Erythroblast (primary cell): ENCODE data around the gene RPUSD1.

Experiments used
- DNase-seq, 2 experiments: peaks; one replicate each; lab custom pipeline; 2025; lab: John Stamatoyannopoulos, UW
- GATA1 ChIP-seq: IDR thresholded peaks from 2 replicates; pipeline ENCODE4 v1.6.1; 2011; ENCODE audit warnings: low read depth, mild to moderate bottlenecking, control low read depth, low read length, moderate library complexity
- POLR2A ChIP-seq: IDR thresholded peaks from 2 replicates; pipeline ENCODE4 v1.6.1; 2011; ENCODE audit warnings: mild to moderate bottlenecking, low read length

RPUSD1 gene

GRCh38 chr16:788399-789126 is 382 bp upstream of the RPUSD1 start, which contains the start of gene CHTF18:
TSS of gene CHTF18 (plus strand) at chr16:788620. CDS start at chr16:788685, 65 bp downstream.
- peak; percentile 96 to 98 for DNase-seq
- TF ChIP-seq POLR2A (peak; percentile 39), GATA1 (no peak)

- TF ChIP-seq POLR2A (no peak), GATA1 (no peak)
- DNase-seq: no peak
These were observed 737 bp downstream of the RPUSD1 start for GRCh38 chr16:787321-787966.

GRCh38 chr16:785563-786535 is 2.3 kb downstream of the RPUSD1 start:
- DNase-seq: peak; percentile 73 to 84
- no peak for TF ChIP-seq POLR2A
- no peak for TF ChIP-seq GATA1

DNA sequence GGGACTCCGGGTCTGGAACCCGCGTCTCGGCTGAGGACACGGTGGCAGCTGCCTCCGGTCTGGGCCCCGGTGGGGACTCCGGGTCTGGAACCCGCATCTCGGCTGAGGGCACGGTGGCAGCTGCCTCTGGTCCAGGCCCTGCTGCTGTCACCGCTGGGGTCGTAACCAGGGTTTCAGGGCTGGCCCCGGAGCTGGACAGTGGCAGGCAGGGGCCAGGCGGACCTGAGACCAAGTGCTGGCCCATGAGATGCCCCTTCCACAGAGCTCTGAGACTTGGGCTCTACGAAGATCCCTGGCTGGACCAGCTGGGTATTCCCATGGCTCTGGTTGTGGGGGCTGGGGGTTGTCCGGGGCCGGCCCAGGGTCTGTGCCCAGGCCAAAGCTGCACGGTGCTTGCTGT is 3.8 kb downstream of the RPUSD1 start:
- no peak for DNase-seq
- TF ChIP-seq POLR2A (no peak), GATA1 (no peak)

DNA sequence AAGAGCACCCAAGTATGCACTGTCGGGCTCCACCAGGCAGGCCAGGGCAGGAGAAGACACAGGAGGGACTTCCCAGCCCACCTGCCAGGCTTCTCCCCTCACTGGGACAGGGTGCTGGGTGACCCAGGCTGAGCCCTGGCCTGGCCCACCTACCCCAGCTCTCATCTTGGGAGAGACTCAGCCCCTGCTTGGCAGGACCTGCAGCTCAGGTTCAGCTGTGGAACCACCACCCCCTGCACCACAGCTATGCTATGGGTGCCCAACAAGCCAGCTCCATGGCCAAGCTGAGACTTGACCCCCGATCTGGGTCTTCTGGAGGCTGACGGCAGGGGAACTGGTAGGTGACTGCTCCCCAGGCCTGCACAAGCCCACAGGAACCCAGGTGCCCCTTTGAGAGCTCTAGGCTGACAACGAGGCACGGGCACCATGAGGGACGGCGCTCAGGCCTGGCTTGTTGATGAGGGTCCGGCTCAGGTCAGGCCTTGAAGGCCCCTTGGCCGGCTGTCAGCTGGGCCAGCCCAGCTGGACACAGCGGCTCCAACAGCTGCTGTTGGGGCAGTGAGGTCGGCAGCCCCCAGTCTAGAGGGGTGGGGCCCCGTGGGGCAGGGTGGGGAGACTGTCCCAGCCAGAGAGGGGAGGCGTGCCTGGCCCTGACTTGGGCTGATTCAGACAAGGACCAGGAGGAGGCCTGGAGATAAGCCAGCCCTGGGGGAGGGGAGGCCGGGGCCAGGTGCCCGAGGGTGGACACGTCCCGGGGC is 4.6 kb downstream of the RPUSD1 start:
- DNase-seq: peak; percentile 56 to 75
- TF ChIP-seq POLR2A (no peak), GATA1 (no peak)

DNA sequence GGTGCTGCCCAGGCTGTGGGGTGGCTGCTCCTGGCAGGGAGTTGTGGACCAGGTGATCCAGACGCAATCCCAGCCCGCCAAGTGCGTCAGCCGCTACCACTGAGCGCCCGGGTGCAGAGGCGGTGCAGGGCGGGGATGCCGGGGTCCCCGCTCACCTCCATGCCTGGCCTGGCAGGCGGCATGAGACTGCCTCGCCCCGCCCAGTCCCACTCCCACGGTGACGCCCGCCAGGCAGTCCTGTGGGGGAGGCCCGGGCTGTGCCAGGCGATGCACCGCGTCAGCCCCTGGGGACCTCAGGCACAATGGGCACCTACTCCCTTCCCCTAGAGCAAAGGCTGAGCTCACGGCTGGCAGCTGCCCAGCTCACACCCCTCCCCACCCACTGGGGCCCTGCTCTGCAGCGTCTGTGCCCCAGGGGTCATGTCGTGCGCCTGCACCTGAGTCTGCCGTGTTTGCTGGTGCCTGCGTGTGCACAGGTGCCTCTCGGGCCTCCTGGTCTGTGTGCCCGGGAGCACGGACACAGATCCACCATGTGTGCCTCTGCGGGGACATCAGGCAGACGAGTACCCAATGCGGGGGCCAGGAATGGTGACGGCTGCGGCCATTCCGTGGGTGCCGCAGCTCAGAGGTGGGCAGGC is 5.3 kb downstream of the RPUSD1 start:
- no peak for TF ChIP-seq POLR2A
- no peak for DNase-seq

DNA sequence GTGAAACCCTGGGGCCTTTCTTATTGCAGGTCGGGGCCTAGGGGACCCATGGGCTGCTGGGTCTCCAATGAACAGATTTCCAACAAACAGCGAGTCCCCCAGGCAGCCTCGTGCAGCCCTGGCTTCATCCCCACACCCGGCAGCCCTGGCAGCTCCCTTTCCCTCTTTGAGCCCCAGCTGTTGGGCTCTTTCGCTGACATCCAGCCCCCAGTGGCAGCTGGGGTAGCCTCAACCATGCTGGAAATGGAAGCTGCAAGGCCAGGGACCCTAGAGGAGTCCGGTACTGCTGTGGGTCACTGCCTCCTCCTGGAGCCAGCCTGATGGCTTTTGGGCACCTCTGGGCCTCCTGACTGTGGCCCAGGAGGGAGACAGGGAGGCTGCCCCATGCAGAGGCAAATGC is 5.9 kb downstream of the RPUSD1 start:
- TF ChIP-seq POLR2A (no peak), GATA1 (no peak)
- DNase-seq: no peak

GRCh38 chr16:781346-782010 is 6.7 kb downstream of the RPUSD1 start:
- TF ChIP-seq GATA1: no peak
- no peak for TF ChIP-seq POLR2A
- DNase-seq: no peak

DNA sequence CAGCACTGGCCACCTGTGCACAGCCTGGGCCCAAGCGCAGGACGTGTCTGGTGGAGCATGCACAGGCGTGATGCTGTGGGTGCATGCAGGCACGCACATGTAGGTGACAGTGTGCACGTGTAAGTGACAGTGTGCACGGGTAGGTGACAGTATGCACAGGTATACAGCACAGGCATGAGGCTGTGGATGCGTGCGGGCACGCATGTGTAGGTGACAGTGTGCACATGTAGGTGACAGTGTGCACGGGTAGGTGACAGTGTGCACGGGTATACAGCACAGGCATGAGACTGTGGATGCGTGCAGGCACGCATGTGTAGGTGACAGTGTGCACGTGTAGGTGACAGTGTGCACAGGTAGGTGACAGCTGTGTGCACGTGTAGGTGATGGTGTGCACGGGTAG is 7.9 kb downstream of the RPUSD1 start:
- TF ChIP-seq POLR2A (no peak), GATA1 (no peak)
- DNase-seq: no peak

DNA sequence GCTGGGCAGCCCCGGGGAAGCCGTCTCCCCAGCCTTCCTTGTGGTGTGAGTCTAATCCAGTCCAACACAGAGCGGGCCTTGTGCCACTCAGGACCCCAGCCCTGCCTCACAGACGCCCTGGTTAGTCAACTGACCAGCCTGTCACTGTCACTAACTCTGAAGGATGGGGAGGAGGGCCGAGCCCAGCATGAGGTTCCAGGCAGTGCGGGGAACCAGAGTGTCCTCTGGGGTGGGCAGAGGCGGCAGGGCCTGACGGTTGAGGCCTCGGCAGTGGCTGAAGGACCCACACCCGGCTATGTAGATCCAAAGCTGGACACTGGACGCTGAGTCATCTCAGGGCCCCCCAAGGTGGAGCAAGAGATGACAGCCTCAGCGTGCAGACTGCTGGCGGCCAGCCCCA is 8.6 kb downstream of the RPUSD1 start:
- TF ChIP-seq GATA1: no peak
- no peak for TF ChIP-seq POLR2A
- DNase-seq: no peak

DNA sequence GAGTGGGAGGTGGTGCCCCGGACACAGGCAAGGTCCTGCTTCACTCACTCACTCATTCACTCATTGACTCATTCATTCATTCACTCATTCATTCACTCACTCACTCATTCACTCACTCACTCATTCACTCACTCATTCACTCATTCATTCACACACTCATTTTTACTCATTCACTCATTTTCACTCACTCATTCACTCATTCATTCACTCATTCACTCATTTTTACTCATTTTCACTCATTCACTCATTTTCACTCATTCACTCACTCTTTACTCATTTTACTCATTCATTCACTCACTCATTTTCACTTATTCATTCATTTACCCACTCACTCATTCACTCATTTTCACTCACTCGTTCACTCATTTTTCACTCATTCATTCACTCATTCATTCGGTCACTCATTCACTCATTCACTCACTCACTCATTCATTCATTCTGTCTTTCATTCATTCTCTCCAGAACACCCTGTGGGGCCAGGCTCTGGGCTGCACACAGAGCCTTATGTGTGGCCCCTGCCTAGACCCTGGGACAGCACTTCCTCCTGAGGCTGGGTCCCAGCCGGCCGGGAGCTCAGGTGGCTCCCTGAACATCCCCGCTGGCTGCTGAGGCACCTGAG is 9.2 kb downstream of the RPUSD1 start:
- TF ChIP-seq POLR2A (no peak), GATA1 (no peak)

GRCh38 chr16:778447-778846 is 9.7 kb downstream of the RPUSD1 start:
- no peak for DNase-seq
- TF ChIP-seq GATA1 (no peak), POLR2A (no peak)

More for the DNA sequence above, 9.2 kb downstream of the RPUSD1 start:
- no peak for DNase-seq

GRCh38 chr16:777826-778225 is 10.4 kb downstream of the RPUSD1 start:
- TF ChIP-seq GATA1 (no peak), POLR2A (no peak)
- DNase-seq: no peak
